Midbrain (tissue), 1 donor: Measurements from ENCODE around the gene PPP1R12B.
"Not testable (repeated sequence)": the region's sequence is repeated elsewhere in the genome, so short reads cannot be mapped to it uniquely, and the experiment has no call there.

Experiments used
- DNase-seq: peaks from one replicate; lab custom pipeline; 2025; lab: John Stamatoyannopoulos, UW

Gene PPP1R12B

GRCh38 chr1:202483362-202483761 lies 134.9 kb downstream of the PPP1R12B start:
- not testable (repeated sequence) for DNase-seq

GRCh38 chr1:202484032-202484431 lies 135.5 kb downstream of the PPP1R12B start:
- not testable (repeated sequence) for DNase-seq

GRCh38 chr1:202484820-202485219 lies 136.3 kb downstream of the PPP1R12B start:
- not testable (repeated sequence) for DNase-seq

GRCh38 chr1:202488178-202488649 lies 139.7 kb downstream of the PPP1R12B start:
- DNase-seq: not testable (repeated sequence)

GRCh38 chr1:202489101-202489500 lies 140.6 kb downstream of the PPP1R12B start:
- not testable (repeated sequence) for DNase-seq

- not testable (repeated sequence) for DNase-seq
Observed at GRCh38 chr1:202493112-202493511, 144.6 kb downstream of the PPP1R12B start.

- no peak for DNase-seq
Observed at GRCh38 chr1:202498542-202498941, 150.0 kb downstream of the PPP1R12B start.

- DNase-seq: not testable (repeated sequence)
Observed at GRCh38 chr1:202499997-202500396, 151.5 kb downstream of the PPP1R12B start.

GRCh38 chr1:202501281-202501680 lies 152.8 kb downstream of the PPP1R12B start:
- DNase-seq: peak; percentile 74

- DNase-seq: no peak
Observed at GRCh38 chr1:202505356-202505755, 156.9 kb downstream of the PPP1R12B start.

- DNase-seq: not testable (repeated sequence)
Observed at GRCh38 chr1:202505880-202506575, 157.5 kb downstream of the PPP1R12B start.

GRCh38 chr1:202508863-202509262 lies 160.4 kb downstream of the PPP1R12B start:
- not testable (repeated sequence) for DNase-seq

GRCh38 chr1:202513875-202514274 lies 165.4 kb downstream of the PPP1R12B start:
- DNase-seq: not testable (repeated sequence)

- no peak for DNase-seq
Observed at GRCh38 chr1:202516434-202516877, 168.0 kb downstream of the PPP1R12B start.

GRCh38 chr1:202517146-202517545 lies 168.6 kb downstream of the PPP1R12B start:
- not testable (repeated sequence) for DNase-seq

- DNase-seq: not testable (repeated sequence)
Observed at GRCh38 chr1:202518180-202518579, 169.7 kb downstream of the PPP1R12B start.

- DNase-seq: not testable (repeated sequence)
Observed at GRCh38 chr1:202518905-202519304, 170.4 kb downstream of the PPP1R12B start.

- DNase-seq: not testable (repeated sequence)
Observed at GRCh38 chr1:202520129-202520856, 171.8 kb downstream of the PPP1R12B start.

GRCh38 chr1:202520857-202521216 lies 172.3 kb downstream of the PPP1R12B start:
- not testable (repeated sequence) for DNase-seq

- not testable (repeated sequence) for DNase-seq
Observed at GRCh38 chr1:202521484-202521883, 173.0 kb downstream of the PPP1R12B start.

GRCh38 chr1:202521886-202522285 lies 173.4 kb downstream of the PPP1R12B start:
- no peak for DNase-seq

- DNase-seq: not testable (repeated sequence)
Observed at GRCh38 chr1:202526056-202526455, 177.6 kb downstream of the PPP1R12B start.
